ENCODE data around the gene USHBP1. TPM values are rescaled to one million over a fixed set of nuclear protein-coding genes. Genes with fewer than 3 reads are reported as not detected.

Gene USHBP1
- total and polyA plus RNA-seq, 2 of the 13 experiments (the other 11 are each of a cell fraction or from before 2014, with no cell fraction given) = 0.15 to 1.5 TPM

DNA sequence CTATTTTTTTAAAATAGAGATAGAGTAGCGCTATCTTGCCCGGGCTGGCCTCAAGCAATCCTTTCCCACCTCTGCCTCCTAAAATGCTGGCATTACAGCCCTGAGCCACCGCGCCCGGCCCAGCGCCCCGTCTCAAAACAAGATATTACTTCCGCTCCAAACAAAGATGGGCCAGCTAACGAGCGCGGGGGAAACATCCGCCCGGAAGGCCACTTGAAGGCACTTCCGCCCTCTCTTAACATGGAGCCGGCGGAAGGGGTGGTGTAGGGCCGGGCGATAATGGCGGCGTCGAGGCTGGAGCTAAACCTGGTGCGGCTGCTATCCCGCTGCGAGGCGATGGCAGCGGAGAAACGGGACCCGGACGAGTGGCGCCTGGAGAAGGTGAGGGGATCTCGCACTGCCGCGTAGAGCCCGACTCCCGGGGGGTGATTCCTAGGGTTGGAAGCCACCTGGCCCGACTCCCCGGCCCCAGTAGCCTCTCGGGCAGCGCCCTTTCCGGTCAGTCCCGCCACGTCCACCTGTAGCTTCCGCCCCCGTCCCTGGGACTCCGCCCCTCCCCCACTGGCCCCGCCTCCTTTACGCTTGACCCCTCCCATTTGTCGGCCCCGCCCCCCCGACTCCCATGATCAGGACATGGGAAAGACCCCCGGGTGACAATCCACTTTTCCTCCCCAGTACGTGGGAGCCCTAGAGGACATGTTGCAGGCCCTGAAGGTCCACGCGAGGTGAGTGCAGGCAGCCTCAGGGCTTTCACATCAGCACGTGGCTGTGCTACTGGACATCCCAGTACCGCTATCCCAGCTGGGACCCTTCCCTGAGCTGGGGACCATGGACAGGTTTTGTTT lies 49.2 kb downstream of the USHBP1 start, which contains the start of gene USE1 (continued):
- TF ChIP-seq ZNF101 (CRISPR knock-in tag; IDR thresholded peaks at IDR 0.05; ENCODE audit: borderline replicate concordance, low read depth) (no peak), AGO2 (optimal IDR thresholded peaks at IDR 0.05; ENCODE audit: low read depth, low read length) (peak; percentile 88), ZNF816 (CRISPR knock-in tag; IDR thresholded peaks at IDR 0.05; ENCODE audit: borderline replicate concordance) (peak; percentile 43; the same call in 1 of the 2 replicates), ZFP1 (CRISPR knock-in tag; IDR thresholded peaks at IDR 0.05) (no peak), BRCA1 (CRISPR knock-in tag; IDR thresholded peaks at IDR 0.05) (no peak), ZNF746 (CRISPR knock-in tag; IDR thresholded peaks at IDR 0.05) (peak; percentile 62), SKI (IDR thresholded peaks at IDR 0.05; ENCODE audit: partially characterized antibody) (no peak), KDM3A (CRISPR knock-in tag; IDR thresholded peaks at IDR 0.05; ENCODE audit: low read depth) (no peak), KDM4B (CRISPR knock-in tag; IDR thresholded peaks at IDR 0.05) (no peak; the same call in 1 of the 2 replicates), ELF1 (CRISPR knock-in tag; IDR thresholded peaks at IDR 0.05) (peak; percentile 99), POLR2A (IDR thresholded peaks at IDR 0.05; ENCODE audit: insufficient read depth in 1 of 2, low read depth in 2 of 2, low read length in 2 of 2) (peak; percentile 73 to 96), ZNF496 (CRISPR knock-in tag; IDR thresholded peaks at IDR 0.05; ENCODE audit: insufficient replicate concordance) (no peak), ZNF354B (CRISPR knock-in tag; IDR thresholded peaks at IDR 0.05) (no peak), ISX (CRISPR knock-in tag; conservative IDR thresholded peaks at IDR 0.05) (no peak), ASH2L (IDR thresholded peaks at IDR 0.05; ENCODE audit: insufficient read length, low read depth, low read length) (peak; percentile 64), PAX8 (CRISPR knock-in tag; IDR thresholded peaks at IDR 0.05; ENCODE audit: borderline replicate concordance) (no peak), ZNF44 (CRISPR knock-in tag; IDR thresholded peaks at IDR 0.05) (peak; percentile 75; the same call in 1 of the 2 replicates), ZNF335 (CRISPR knock-in tag; IDR thresholded peaks at IDR 0.05) (0 out of 2 replicates have a peak, but pooled peaks have one; percentile 32)
- TF ChIP-seq, protein P1, sequence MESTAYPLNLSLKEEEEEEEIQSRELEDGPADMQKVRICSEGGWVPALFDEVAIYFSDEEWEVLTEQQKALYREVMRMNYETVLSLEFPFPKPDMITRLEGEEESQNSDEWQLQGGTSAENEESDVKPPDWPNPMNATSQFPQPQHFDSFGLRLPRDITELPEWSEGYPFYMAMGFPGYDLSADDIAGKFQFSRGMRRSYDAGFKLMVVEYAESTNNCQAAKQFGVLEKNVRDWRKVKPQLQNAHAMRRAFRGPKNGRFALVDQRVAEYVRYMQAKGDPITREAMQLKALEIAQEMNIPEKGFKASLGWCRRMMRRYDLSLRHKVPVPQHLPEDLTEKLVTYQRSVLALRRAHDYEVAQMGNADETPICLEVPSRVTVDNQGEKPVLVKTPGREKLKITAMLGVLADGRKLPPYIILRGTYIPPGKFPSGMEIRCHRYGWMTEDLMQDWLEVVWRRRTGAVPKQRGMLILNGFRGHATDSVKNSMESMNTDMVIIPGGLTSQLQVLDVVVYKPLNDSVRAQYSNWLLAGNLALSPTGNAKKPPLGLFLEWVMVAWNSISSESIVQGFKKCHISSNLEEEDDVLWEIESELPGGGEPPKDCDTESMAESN (CRISPR knock-in tag; conservative IDR thresholded peaks at IDR 0.05) = 0 out of 2 replicates have a peak, but pooled peaks have one; percentile 54
- TF ChIP-seq, protein P2, sequence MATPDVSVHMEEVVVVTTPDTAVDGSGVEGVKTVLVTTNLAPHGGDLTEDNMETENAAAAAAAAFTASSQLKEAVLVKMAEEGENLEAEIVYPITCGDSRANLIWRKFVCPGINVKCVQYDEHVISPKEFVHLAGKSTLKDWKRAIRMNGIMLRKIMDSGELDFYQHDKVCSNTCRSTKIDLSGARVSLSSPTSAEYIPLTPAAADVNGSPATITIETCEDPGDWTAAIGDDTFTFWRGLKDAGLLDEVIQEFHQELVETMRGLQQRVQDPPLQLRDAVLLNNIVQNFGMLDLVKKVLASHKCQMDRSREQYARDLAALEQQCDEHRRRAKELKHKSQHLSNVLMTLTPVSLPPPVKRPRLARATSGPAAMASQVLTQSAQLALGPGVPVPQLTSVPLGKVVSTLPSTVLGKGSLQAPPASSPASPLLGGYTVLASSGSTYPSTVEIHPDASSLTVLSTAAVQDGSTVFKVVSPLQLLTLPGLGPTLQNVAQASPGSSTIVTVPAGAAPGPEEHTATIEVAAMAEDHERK (CRISPR knock-in tag; IDR thresholded peaks at IDR 0.05; ENCODE audit: low read depth) = no peak
- TF ChIP-seq, protein P3, sequence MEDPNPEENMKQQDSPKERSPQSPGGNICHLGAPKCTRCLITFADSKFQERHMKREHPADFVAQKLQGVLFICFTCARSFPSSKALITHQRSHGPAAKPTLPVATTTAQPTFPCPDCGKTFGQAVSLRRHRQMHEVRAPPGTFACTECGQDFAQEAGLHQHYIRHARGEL (CRISPR knock-in tag; IDR thresholded peaks at IDR 0.05) = no peak
- TF ChIP-seq, protein P4, sequence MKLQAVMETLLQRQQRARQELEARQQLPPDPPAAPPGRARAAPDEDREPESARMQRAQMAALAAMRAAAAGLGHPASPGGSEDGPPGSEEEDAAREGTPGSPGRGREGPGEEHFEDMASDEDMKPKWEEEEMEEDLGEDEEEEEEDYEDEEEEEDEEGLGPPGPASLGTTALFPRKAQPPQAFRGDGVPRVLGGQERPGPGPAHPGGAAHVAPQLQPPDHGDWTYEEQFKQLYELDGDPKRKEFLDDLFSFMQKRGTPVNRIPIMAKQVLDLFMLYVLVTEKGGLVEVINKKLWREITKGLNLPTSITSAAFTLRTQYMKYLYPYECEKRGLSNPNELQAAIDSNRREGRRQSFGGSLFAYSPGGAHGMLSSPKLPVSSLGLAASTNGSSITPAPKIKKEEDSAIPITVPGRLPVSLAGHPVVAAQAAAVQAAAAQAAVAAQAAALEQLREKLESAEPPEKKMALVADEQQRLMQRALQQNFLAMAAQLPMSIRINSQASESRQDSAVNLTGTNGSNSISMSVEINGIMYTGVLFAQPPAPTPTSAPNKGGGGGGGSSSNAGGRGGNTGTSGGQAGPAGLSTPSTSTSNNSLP (IDR thresholded peaks at IDR 0.05; ENCODE audit: low read depth, low read length) = no peak

Data from HepG2 (cell line).